ENCODE results near the gene MINDY1.

DNA sequence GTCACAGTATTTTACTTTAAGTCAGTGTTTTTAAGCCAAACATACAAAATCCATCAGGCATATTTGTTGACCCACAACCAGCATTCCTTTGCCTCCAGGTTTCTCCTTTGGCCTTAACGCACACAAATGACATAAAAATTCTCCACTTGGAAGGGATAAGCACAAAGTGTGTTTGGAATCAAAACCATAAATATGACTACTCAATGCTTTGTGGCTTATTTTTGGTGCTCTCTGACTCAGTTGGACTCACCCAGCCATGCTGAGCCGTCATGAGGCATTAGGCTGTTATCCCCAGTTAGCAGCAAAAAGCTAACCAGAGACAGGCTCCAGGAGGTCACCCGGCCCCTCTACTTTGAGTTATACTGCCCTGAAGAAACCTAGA is 2.5 kb upstream of the MINDY1 start:
- TF ChIP-seq, protein P1, sequence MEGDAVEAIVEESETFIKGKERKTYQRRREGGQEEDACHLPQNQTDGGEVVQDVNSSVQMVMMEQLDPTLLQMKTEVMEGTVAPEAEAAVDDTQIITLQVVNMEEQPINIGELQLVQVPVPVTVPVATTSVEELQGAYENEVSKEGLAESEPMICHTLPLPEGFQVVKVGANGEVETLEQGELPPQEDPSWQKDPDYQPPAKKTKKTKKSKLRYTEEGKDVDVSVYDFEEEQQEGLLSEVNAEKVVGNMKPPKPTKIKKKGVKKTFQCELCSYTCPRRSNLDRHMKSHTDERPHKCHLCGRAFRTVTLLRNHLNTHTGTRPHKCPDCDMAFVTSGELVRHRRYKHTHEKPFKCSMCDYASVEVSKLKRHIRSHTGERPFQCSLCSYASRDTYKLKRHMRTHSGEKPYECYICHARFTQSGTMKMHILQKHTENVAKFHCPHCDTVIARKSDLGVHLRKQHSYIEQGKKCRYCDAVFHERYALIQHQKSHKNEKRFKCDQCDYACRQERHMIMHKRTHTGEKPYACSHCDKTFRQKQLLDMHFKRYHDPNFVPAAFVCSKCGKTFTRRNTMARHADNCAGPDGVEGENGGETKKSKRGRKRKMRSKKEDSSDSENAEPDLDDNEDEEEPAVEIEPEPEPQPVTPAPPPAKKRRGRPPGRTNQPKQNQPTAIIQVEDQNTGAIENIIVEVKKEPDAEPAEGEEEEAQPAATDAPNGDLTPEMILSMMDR (IDR thresholded peaks at IDR 0.05): no peak
- TF ChIP-seq EZH2 (IDR thresholded peaks at IDR 0.05; ENCODE audit: borderline replicate concordance, insufficient read depth, low read depth, low read length, poor library complexity, severe bottlenecking): no peak

Measured in B cell (primary cell).